Measurements from ENCODE around the gene FAM217B.

FAM217B gene

GRCh38 chr20:59925899-59926298, 14.3 kb upstream of the FAM217B start:
- no peaks in the 10 kb centered on the region for H3K9me3 ChIP-seq (ENCODE audit: insufficient read depth, low read depth, low read length)
- no peak overlapping the region for H3K4me3 ChIP-seq (ENCODE audit: low read length)
- peaks cover 2% of the 10 kb centered on the region; the same call in 1 of the 2 replicates for H3K4me1 ChIP-seq (ENCODE audit: insufficient read depth, low read length)
- no peaks in the 10 kb centered on the region for H3K36me3 ChIP-seq (ENCODE audit: insufficient read depth, low read length)
- no peak overlapping the region for H3K9ac ChIP-seq (ENCODE audit: low read depth, low read length)
- H3K27me3 ChIP-seq (ENCODE audit: insufficient read depth, low read length), result no peaks in the 10 kb centered on the region; the same call in 1 of the 2 replicates
- no peak overlapping the region for H3K27ac ChIP-seq (ENCODE audit: low read depth, low read length)

DNA sequence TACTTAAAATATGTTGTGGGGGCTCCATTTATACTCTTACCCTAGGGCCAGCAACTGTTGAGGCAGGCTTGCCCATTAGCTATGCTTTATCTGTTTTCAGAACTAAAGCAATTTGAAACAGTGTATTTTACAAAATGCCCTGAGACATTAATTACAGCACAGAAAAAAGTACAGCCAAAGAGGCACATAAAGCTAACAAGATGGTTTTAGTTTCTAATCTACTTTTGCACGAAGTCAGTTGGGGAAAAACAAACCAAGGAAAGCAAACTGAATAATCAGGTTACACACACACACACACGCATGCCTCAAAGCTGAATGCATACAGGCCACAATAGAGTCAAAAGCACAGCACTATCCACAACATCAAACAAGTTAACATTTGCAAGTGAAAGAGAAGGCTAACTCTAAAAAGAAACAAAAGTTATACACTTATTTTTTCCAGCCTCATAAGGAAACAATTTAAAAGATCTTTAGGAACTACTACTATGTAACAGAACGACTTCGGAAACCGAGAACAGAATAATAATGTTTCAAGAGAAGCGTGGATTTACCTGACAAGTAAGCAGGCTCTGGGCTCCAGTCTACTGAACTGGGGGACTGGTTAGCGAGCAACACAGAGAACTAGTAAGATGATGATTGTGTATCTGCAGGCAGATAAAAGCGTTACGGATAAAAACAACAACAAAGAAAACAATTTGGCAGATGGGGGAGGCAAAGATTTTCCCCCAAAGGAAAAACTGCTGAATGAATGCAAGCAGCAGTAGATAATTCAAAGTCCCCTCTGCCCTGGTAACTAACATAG, 8.5 kb upstream of the FAM217B start:
- Histone ChIP-seq H3K4me1 (ENCODE audit: insufficient read depth, low read length) (peaks cover 9% of the 10 kb centered on the region), H3K4me3 (ENCODE audit: low read length) (no peak overlapping the region), H3K36me3 (ENCODE audit: insufficient read depth, low read length) (no peaks in the 10 kb centered on the region), H3K27ac (ENCODE audit: low read depth, low read length) (no peak overlapping the region), H3K27me3 (ENCODE audit: insufficient read depth, low read length) (peaks cover 45% of the 10 kb centered on the region), H3K9me3 (ENCODE audit: insufficient read depth, low read depth, low read length) (no peaks in the 10 kb centered on the region), H3K9ac (ENCODE audit: low read depth, low read length) (no peak overlapping the region)
- 69% methylated on average over 9 of the region's 9 CpGs for WGBS

DNA sequence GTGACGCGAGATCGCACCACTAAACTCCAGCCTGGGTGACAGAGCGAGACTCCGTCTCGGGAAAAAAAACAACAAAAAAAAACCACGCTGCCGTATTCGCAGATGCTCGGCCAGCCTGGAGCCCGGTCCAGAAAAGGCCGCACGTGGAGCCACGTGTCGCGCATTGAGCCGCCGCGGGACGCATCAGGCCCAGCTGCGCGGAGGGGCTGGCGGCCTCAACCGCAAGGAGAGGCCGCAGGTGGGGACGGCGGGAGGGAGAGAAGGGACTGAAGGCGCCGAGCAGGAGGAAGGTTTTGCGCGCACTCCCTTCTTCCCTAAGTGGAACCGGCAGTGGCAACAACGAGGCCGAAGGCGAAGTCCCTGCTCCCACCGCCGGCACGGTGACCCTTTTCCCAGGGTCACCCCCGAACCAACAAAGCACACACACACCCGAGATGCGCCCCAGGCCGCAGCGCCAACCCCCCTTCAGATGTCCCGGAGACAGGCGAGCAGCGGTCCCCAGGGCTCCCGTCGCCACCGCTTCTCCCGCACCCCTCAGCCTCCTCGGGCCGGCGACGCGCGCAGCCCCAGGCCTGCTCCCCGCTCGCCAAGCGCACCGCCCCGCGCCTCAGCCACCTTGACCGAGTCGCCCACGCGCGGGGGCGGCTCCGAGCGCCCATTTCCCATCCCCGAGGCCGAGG, 7.4 kb upstream of the FAM217B start:
- Histone ChIP-seq H3K9me3 (ENCODE audit: insufficient read depth, low read depth, low read length) (no peaks in the 10 kb centered on the region), H3K4me3 (ENCODE audit: low read length) (no peak overlapping the region), H3K4me1 (ENCODE audit: insufficient read depth, low read length) (peaks cover 8% of the 10 kb centered on the region), H3K36me3 (ENCODE audit: insufficient read depth, low read length) (no peaks in the 10 kb centered on the region), H3K27ac (ENCODE audit: low read depth, low read length) (no peak overlapping the region), H3K27me3 (ENCODE audit: insufficient read depth, low read length) (peaks cover 53% of the 10 kb centered on the region), H3K9ac (ENCODE audit: low read depth, low read length) (no peak overlapping the region)
- WGBS, result 97% methylated on average over 72 of the region's 72 CpGs

- Histone ChIP-seq H3K27ac (ENCODE audit: low read depth, low read length) (no peak within 1 kb of the TSS), H3K9ac (ENCODE audit: low read depth, low read length) (peak within 1 kb of the TSS; percentile 41; the same call in 1 of the 2 replicates), H3K4me3 (ENCODE audit: low read length) (peak within 1 kb of the TSS; percentile 51)
Observed at GRCh38 chr20:59933296-59933848, 6.8 kb upstream of the FAM217B start, which contains the start of gene SYCP2. Gene SYCP2 (minus strand): TSS chr20:59933637. CDS start chr20:59922413, 11,224 bp downstream.

GRCh38 chr20:59933849-59934585, 6.2 kb upstream of the FAM217B start:
- H3K36me3 ChIP-seq (ENCODE audit: insufficient read depth, low read length), result no peaks in the 10 kb centered on the region
- peak overlapping the region; percentile 51 for H3K4me3 ChIP-seq (ENCODE audit: low read length)
- peaks cover 66% of the 10 kb centered on the region for H3K27me3 ChIP-seq (ENCODE audit: insufficient read depth, low read length)
- peak overlapping the region; percentile 41; the same call in 1 of the 2 replicates for H3K9ac ChIP-seq (ENCODE audit: low read depth, low read length)
- H3K4me1 ChIP-seq (ENCODE audit: insufficient read depth, low read length), result peaks cover 6% of the 10 kb centered on the region; the same call in 1 of the 2 replicates
- H3K9me3 ChIP-seq (ENCODE audit: insufficient read depth, low read depth, low read length), result peaks cover 3% of the 10 kb centered on the region; the same call in 1 of the 2 replicates
- 7% methylated on average over 59 of the region's 59 CpGs for WGBS
- no peak overlapping the region for H3K27ac ChIP-seq (ENCODE audit: low read depth, low read length)

More at GRCh38 chr20:59933296-59933848, 6.8 kb upstream of the FAM217B start, which contains the start of gene SYCP2:
- WGBS, result 79% methylated on average over 61 of the region's 65 CpGs
- H3K4me1 ChIP-seq (ENCODE audit: insufficient read depth, low read length), result peaks cover 6% of the 10 kb centered on the region; the same call in 1 of the 2 replicates
- no peaks in the 10 kb centered on the region for H3K9me3 ChIP-seq (ENCODE audit: insufficient read depth, low read depth, low read length)
- no peaks in the 10 kb centered on the region for H3K36me3 ChIP-seq (ENCODE audit: insufficient read depth, low read length)
- H3K27me3 ChIP-seq (ENCODE audit: insufficient read depth, low read length), result peaks cover 59% of the 10 kb centered on the region

DNA sequence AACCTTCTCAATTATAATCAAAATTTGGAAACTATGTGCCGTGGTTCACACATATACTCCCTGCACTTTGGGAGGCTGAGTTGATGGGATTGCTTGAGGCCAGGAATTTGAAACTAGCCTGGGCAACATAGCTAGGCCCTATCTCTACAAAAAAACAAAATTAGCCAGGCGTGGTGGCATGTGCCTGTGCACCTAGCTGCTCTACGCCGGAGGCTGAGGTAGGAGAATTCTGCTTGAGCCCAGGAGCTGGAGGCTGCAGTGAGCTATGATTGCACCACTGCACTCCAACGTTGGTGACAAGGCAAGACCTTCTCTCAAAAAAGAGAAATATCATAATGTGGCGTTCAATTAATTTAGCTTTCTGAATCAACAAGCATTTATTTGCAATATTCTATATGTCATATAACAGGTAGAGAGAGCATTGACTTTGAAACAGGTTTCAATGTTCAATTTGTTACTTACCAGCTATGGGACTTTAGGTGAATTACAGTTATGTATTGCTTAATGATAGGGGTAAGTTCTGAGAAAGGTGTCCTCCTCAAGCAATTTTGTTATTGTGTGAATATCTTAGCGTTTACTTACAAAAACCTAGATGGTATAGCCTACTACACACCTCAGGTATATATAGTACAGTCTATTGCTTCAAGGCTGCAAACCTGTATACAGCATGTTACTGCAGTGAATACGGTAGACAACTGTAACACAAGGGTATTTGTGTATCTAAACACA, 4.6 kb upstream of the FAM217B start:
- H3K4me1 ChIP-seq (ENCODE audit: insufficient read depth, low read length), result peaks cover 6% of the 10 kb centered on the region; the same call in 1 of the 2 replicates
- no peak overlapping the region for H3K4me3 ChIP-seq (ENCODE audit: low read length)
- no peaks in the 10 kb centered on the region for H3K36me3 ChIP-seq (ENCODE audit: insufficient read depth, low read length)
- H3K27ac ChIP-seq (ENCODE audit: low read depth, low read length), result no peak overlapping the region
- H3K9ac ChIP-seq (ENCODE audit: low read depth, low read length), result no peak overlapping the region
- peaks cover 75% of the 10 kb centered on the region for H3K27me3 ChIP-seq (ENCODE audit: insufficient read depth, low read length)
- WGBS, result 94% methylated on average over 6 of the region's 8 CpGs
- peaks cover 6% of the 10 kb centered on the region; the same call in 1 of the 2 replicates for H3K9me3 ChIP-seq (ENCODE audit: insufficient read depth, low read depth, low read length)

- no peak overlapping the region for H3K4me3 ChIP-seq (ENCODE audit: low read length)
- H3K27ac ChIP-seq (ENCODE audit: low read depth, low read length), result no peak overlapping the region
- no peaks in the 10 kb centered on the region for H3K36me3 ChIP-seq (ENCODE audit: insufficient read depth, low read length)
- no peak overlapping the region for H3K9ac ChIP-seq (ENCODE audit: low read depth, low read length)
- H3K9me3 ChIP-seq (ENCODE audit: insufficient read depth, low read depth, low read length), result peaks cover 6% of the 10 kb centered on the region; the same call in 1 of the 2 replicates
- peaks cover 12% of the 10 kb centered on the region for H3K4me1 ChIP-seq (ENCODE audit: insufficient read depth, low read length)
- WGBS, result 97% methylated on average over 4 of the region's 4 CpGs
- peaks cover 75% of the 10 kb centered on the region for H3K27me3 ChIP-seq (ENCODE audit: insufficient read depth, low read length)
Observed at GRCh38 chr20:59936409-59936808, 3.8 kb upstream of the FAM217B start.

GRCh38 chr20:59937150-59937549, 3.0 kb upstream of the FAM217B start:
- Histone ChIP-seq H3K4me1 (ENCODE audit: insufficient read depth, low read length) (peaks cover 11% of the 10 kb centered on the region), H3K9ac (ENCODE audit: low read depth, low read length) (no peak overlapping the region), H3K27me3 (ENCODE audit: insufficient read depth, low read length) (peaks cover 71% of the 10 kb centered on the region), H3K27ac (ENCODE audit: low read depth, low read length) (no peak overlapping the region), H3K9me3 (ENCODE audit: insufficient read depth, low read depth, low read length) (peaks cover 6% of the 10 kb centered on the region; the same call in 1 of the 2 replicates), H3K4me3 (ENCODE audit: low read length) (no peak overlapping the region), H3K36me3 (ENCODE audit: insufficient read depth, low read length) (peaks cover under 1% of the 10 kb centered on the region)
- WGBS, result 100% methylated on average over 3 of the region's 3 CpGs

DNA sequence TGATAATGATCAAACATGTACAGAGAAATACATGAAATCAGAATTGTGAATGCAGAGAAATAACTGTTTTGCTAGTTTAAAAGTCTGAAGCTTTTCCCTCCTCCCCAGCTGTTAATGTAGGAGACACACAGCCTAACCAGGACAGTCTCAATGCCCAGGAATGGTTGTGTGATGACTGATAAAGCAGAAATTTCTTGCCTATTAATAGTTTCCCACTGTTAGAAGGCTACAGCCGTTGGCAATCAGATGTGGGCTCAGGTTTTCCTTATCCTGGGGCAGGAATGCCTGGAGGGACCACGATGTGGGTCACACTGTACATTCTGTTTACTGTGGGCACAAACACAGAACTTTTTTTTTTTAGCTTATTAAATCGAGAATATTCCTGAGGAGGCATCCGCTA, 2.0 kb upstream of the FAM217B start:
- H3K4me3 ChIP-seq (ENCODE audit: low read length), result no peak overlapping the region
- H3K9ac ChIP-seq (ENCODE audit: low read depth, low read length), result no peak overlapping the region
- peaks cover 12% of the 10 kb centered on the region for H3K36me3 ChIP-seq (ENCODE audit: insufficient read depth, low read length)
- peaks cover 11% of the 10 kb centered on the region for H3K4me1 ChIP-seq (ENCODE audit: insufficient read depth, low read length)
- H3K27ac ChIP-seq (ENCODE audit: low read depth, low read length), result no peak overlapping the region
- H3K9me3 ChIP-seq (ENCODE audit: insufficient read depth, low read depth, low read length), result peaks cover 6% of the 10 kb centered on the region; the same call in 1 of the 2 replicates
- H3K27me3 ChIP-seq (ENCODE audit: insufficient read depth, low read length), result peaks cover 63% of the 10 kb centered on the region
- WGBS, result 94% methylated on average over 4 of the region's 4 CpGs

DNA sequence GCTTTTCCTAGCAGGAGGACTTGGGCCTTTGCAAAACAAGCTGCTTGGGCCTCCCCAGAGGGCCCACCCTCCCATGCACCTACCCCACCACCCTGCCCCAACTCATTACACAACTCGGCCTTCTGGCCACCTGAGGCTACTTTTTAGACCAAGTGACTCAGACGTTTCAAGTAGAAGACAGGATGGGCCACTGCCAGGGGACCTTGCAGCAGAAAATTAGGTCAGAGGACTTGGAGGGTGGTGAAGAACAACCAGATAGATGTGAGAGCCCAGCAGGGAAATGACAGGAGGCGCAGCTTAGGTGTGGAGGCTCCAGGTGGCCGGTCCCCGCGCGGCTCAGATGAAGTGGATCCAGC, 1.5 kb upstream of the FAM217B start:
- Histone ChIP-seq H3K27me3 (ENCODE audit: insufficient read depth, low read length) (peaks cover 60% of the 10 kb centered on the region), H3K36me3 (ENCODE audit: insufficient read depth, low read length) (peaks cover 16% of the 10 kb centered on the region), H3K4me3 (ENCODE audit: low read length) (no peak overlapping the region), H3K27ac (ENCODE audit: low read depth, low read length) (no peak overlapping the region), H3K4me1 (ENCODE audit: insufficient read depth, low read length) (peaks cover 11% of the 10 kb centered on the region), H3K9me3 (ENCODE audit: insufficient read depth, low read depth, low read length) (peaks cover 6% of the 10 kb centered on the region; the same call in 1 of the 2 replicates), H3K9ac (ENCODE audit: low read depth, low read length) (no peak overlapping the region)
- 95% methylated on average over 7 of the region's 7 CpGs for WGBS
